GM19463 (cell line): ENCODE results near the gene RABL2B.
A peak's percentile ranks its signal among the peaks of the same experiment; 100 is the strongest.
"Not testable (repeated sequence)": the region's sequence is repeated elsewhere in the genome, so short reads cannot be mapped to it uniquely, and the experiment has no call there.

Experiments
- ATAC-seq: cut with Tn5 transposase; IDR thresholded peaks from one replicate; pipeline ENCODE4 v1.9.1; 2021; ENCODE audit warnings: mild to moderate bottlenecking, moderate library complexity; ENCODE audit not compliant: unreplicated experiment

The RABL2B gene

DNA sequence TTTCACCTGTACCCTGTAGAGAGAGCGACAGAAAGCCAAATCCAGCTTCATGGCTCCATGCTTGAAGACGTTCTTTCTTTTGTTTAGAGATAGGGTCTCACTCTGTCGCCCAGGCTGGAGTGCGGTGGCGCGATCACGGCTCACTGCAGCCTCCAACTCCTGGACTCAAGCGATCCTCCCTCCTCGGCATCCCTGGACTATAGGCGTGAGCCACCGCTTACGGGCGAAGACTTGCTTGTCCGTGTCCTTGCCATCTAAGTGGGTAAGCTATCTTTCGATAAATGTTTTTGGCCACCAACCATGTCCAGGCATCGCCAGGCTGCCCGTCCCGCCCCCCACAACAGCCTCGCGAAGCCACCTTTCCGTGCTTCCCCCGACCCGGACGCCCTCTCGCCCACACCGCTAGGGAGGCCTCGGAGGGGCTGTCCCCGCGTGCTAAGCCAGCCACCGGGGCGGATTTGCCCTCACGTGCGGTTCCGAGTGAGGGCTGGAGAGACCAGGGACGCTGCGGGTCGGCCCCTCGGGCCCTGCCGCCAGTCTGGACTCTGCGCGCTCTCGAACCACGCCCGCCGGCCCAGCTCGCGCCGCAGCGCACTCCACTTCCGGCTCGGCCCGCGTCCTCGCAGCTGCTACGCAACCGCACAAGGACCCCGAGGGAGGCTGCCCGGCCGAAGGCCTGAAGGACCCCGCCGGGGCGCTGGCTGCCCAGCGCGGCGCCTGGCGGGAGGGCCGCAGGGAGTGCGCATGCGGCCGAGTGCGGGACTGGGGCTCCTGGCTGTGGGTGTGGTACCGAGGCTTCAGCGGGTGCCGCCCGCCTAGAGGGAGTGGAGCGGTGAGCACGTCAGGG is at the start of gene RABL2B:
Gene RABL2B (minus strand): TSS at position 604 of the 847 bp plus-strand sequence. CDS start 1,342 bp downstream, outside the sequence.
- peak; percentile 94 for ATAC-seq

DNA sequence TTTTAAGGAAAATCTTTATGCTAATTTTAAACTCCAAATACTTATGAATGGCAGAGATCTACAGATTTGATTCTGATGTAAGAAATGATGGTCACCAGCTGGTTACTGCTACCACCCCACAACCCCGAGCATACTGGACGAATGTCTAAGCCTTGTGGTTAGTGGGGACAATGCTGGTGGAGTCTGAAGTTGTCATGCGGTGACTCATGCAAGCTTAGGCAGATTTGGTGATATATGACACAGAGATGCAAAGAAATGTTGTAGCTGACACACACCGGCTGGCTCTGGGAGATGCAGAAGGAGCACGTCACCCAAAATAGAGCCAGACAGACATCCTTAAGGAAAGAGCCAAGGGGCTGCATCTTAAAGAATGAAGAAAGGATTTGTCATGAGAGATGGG is 3.5 kb upstream of the RABL2B start:
- not testable (repeated sequence) for ATAC-seq

DNA sequence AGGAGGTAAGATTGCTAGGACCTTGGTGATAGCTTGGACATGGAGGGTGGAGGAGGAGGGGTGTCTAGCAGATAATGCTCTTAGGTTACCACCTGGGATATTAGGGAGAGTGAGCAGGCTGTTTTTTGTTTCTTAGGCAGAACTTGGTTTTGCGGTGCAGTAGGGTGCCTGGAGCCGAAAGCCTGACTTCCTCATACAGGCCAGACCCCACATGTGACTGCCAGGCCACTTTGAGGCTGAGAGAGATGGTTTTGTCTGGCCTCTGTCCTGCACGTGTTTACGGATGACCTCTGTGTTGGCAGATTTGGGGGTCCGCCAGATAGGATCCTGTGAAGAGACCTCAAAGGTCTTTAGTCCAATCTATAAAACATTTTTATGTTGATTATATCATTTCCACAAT is 1.9 kb upstream of the RABL2B start:
- ATAC-seq: not testable (repeated sequence)

DNA sequence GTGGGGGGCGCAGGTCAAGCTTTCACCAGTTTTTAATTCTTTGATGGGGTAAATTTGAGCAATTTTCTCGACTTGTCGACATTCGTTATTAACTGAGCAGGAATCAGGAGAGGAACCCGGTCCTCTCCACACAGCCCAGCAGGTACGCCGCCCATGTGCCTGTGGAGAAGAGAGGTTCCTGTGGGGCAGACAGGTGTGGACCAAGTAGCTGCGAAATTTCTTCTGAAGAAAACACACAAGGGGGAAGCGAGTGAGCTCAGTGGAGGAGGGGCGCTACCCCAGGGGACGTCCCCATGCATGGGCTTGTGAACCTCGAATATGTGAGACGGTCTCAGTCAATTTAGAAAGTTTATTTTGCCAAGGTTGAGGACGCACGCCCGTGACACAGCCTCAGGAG is 442 bp upstream of the RABL2B start:
- peak; percentile 22 for ATAC-seq

DNA sequence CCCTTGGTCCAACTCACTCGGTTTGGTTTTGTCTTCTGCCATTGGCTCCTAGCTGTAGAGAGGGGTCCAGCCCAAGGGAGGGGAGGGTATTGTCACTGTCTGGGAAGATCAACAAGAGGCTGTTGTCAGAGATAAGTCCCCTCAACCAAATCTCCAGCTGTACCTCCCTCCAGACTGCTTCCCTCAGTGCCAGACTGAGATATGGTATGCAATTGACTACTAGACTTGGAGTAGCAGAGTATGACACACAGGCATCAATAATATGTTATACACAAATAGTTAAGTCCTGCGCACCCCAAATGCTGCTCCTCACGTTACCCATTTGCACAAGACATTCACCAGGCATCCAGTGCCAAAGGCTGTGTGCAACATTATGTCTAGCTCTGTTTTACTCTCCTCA is 1.2 kb downstream of the RABL2B start:
- not testable (repeated sequence) for ATAC-seq

DNA sequence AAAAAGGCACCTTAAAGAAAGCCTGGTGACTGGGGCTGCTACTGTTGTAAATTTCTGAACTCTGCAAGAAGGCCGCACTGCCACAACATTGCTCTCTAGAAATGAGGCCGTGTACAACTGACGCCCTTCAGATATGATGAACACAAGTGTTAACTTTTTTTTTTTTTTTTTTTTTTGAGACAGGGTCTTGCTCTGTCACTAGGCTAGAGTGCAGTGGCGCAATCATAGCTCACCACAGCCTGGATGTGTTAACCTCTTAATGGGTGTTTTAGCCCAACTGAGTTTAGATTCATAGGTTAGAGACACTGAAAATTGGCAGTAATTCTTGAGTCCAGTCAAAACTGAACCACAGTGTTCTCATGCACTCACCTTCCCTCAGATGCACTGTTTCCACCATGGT is 3.2 kb downstream of the RABL2B start:
- not testable (repeated sequence) for ATAC-seq

DNA sequence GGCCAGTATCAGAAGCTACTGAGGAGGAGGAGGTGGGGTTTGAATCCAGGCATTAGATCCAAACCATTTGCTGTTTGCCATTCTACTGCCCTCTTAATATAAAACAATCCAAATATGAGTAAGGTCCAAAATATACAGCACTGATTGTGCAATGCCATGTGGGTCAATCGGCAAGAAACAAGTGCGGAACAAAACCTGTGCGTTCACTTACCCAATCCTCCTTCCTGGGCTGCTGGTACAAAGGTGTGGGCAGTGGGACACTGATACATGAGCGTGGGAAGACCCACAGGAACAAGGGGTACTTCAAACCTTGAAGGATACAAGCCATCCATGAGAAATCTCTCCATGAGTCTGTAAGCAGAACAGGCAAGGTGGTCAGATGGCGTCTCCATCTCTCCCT is 5.8 kb downstream of the RABL2B start:
- not testable (repeated sequence) for ATAC-seq

DNA sequence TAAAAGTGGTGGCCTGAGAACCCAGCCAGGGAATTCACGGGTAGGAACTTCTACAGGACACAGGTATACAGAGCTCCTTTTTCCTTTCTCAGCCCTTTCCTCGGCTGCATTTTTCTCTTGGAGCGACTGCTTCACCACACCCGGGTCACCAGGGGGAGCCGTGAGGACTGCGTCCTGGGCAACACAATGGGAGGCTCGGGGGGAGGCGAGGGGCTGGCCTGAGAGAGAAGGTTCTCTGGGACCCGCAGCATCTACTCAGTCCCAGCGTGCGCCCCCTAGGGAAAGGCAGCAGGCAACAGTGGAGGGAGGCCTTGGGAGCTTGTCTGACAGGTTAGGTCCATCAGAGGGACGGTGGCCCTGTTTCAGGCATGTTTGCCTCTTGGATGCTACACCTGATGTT is 8.3 kb downstream of the RABL2B start:
- ATAC-seq: not testable (repeated sequence)

DNA sequence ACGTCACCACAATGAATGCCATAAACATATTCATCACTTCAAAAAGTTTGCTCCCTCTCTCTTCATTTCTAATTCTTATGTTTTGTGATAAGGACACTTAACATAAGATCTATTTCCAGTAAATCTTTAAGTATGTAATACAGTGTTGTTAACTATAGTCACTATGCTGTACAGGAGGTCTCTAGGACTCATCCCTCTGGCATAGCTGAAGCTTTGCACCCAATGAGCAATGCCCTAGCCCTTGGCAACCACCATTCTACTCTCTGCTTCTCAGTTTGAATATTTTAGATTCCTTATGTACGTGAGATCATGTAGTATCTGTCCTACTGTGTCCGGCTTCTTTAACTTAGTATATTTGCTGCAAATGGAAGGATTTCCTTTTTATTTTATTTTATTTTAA is 19.1 kb downstream of the RABL2B start:
- not testable (repeated sequence) for ATAC-seq

DNA sequence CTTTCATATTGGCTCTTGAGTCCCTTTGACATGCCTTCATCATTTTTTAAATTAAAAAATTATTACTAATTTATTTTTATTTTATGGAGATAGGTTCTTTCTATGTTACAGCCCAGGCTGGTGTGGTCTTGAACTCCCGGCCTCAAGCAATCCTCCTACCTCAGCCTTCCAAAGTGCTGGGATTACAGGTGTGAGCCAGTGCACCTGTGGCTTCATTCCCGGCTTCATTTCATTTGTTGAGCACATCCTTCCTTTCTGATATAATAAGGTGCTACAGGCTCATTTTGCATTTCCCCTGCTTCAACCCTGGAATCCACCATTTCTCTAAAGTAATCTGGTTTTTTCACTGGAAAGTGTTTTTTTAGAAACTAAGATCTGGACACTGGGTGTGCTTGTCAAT is 21.6 kb downstream of the RABL2B start:
- not testable (repeated sequence) for ATAC-seq

DNA sequence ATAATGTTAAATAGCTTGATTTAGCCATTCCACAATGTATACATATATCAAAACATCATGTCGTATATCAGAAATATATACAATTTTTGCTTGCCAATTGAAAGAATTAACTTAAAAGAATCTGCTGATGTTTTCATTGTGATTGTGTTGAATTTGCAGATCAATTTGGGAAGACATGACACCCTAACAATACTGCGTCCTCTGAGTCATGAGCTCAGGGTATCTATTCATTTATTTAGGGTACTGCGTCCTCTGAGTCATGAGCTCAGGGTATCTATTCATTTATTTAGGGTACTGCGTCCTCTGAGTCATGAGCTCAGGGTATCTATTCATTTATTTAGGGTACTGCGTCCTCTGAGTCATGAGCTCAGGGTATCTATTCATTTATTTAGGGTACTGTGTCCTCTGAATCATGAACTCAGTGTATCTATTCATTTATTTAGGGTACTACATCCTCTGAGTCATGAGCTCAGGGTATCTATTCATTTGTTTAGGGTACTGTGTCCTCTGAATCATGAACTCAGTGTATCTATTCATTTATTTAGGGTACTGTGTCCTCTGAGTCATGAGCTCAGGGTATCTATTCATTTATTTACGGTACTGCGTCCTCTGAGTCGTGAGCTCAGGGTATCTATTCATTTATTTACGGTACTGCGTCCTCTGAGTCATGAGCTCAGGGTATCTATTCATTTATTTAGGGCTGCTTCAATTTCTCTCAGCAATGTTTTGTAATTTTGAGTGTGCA is 23.7 kb downstream of the RABL2B start:
- not testable (repeated sequence) for ATAC-seq

DNA sequence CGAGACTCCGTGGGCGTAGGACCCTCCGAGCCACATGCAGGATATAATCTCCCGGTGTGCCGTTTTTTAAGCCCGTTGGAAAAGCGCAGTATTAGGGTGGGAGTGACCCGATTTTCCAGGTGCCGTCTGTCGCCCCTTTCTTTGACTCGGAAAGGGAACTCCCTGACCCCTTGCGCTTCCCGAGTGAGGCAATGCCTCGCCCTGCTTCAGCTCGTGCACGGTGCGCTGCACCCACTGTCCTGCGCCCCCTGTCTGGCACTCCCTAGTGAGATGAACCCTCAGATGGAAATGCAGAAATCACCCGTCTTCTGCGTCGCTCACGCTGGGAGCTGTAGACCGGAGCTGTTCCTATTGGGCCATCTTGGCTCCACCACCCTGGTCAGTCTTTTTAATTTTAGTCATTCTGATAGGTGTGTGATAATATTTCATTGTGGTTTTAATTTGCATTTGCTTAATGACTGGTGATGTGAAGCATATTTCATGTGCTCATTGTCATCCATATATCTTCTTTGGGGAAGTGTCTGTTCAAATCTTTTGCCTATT is 26.4 kb downstream of the RABL2B start:
- not testable (repeated sequence) for ATAC-seq

DNA sequence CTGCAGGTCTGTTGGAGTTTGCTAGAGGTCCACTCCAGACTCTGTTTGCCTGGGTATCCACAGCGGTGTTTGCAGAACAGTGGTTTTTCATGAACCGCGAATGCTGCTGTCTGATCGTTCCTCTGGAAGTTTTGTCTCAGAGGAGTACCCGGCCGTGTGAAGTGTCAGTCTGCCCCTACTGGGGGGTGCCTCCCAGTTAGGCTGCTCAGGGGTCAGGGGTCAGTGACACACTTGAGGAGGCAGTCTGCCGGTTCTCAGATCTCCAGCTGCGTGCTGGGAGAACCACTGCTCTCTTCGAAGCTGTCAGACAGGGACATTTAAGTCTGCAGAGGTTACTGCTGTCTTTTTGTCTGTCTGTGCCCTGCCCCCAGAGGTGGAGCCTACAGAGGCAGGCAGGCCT is 27.0 kb downstream of the RABL2B start:
- ATAC-seq: not testable (repeated sequence)

DNA sequence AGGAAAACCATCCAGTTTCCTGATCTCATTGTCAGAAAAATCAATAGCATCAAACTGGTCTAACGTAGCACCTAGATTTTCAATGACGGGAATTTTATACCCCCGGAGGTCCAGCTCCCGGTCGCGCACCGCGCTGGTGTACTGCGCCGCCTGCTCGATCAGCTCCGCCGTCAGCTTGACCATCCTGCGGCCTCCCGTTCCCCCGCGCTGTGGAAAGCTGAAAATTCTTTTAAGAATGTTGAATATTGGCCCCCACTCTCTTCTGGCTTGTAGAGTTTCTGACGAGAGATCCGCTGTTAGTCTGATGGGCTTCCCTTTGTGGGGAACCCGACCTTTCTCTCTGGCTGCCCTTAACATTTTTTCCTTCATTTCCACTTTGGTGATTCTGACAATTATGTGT is 28.2 kb downstream of the RABL2B start:
- ATAC-seq: not testable (repeated sequence)

DNA sequence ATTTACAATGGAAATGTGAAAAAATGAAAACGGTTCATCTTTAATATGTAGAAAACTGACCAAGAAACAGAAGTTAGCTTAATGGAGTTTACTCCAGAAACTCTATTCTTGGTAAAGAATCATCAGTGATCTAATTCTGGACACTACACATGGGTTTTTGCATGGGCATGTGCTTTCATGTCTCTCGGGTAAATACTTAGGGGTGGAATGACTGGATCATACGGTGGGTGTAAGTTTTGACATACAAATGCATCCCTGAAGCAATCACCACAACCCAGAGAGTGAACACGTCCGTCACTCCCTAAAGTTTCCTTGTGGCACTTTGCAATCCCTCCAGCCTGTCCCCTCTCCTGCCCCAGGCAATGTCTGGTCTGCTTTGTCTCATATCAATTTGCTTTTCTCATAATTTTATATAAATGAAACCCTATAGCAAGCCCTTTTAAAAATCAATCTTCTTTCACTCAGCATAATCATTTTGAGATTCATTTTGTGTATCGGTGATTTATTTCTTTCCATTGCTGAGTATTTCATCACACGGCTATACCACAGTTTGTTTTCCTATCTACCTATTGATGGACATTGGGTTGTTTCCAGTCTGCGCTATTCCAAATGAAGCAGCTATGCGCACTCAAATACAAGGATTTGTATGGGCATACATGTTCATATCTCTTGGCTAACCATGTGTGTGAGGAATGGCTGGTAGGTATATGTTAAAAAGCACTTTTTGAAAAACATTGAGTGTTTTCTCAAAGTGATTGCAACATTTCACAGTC is 33.9 kb downstream of the RABL2B start:
- ATAC-seq: not testable (repeated sequence)

DNA sequence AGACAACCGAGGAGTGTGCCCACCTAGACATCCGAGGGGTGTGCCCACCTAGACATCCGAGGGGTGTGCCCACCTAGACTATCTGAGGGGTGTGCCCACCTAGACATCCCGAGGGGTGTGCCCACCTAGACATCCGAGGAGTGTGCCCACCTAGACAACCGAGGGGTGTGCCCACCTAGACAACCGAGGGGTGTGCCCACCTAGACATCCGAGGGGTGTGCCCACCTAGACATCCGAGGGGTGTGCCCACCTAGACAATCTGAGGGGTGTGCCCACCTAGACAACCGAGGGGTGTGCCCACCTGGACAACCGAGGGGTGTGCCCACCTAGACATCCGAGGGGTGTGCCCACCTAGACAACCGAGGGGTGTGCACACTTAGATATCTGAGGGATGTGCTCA is 34.8 kb downstream of the RABL2B start:
- ATAC-seq: not testable (repeated sequence)

DNA sequence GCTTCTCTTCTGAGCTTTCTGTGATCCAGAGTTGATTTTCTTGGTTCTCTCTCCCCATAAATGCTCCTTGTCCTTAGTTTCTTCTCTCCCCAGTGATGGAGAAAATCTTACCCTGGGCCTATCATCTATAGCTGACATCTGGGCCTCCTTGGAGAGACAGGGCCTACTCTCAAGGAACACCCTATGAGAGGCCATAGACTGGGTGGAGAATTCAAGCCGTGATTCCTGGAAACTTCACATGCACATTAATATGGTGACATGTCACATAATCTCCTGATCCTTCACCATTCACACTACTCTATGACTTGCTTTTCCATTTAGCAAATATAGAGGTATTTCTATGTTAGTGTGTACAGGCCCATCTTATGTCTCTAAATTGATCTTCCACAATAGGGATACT is 35.9 kb downstream of the RABL2B start:
- ATAC-seq: not testable (repeated sequence)

DNA sequence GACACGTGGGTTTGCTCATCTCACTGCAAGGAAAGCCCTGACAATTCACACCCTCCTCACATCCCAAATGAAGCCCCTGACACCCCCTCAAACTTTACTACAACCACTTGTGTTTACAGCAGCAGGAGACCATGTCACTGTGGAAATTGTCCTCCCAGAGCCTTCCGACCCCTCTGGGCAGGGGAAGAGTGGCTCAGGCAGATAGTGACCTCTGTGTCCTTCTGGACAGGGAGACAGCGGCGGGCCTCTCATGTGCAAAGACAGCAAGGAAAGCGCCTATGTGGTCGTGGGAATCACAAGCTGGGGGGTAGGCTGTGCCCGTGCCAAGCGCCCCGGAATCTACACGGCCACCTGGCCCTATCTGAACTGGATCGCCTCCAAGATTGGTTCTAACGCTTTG is 39.0 kb downstream of the RABL2B start:
- ATAC-seq: not testable (repeated sequence)

DNA sequence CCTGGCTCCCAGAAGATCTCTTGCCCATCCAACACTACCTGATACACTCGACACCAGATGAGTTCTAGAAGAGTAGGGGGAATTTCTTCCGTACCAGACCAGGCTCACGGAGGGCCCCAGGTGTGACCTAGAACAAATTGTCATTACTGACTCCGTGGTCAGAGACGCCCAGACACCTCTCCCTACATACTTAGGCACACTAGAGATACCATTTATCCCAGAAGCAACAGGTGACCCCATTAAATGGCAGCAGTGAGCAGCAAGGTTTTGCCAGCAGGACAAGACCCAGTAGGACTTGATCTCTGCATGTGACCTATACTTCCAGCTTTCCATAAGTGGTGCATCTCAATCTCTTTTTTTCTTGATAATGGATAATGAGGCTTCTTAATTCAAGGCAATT is 42.7 kb downstream of the RABL2B start:
- ATAC-seq: not testable (repeated sequence)

DNA sequence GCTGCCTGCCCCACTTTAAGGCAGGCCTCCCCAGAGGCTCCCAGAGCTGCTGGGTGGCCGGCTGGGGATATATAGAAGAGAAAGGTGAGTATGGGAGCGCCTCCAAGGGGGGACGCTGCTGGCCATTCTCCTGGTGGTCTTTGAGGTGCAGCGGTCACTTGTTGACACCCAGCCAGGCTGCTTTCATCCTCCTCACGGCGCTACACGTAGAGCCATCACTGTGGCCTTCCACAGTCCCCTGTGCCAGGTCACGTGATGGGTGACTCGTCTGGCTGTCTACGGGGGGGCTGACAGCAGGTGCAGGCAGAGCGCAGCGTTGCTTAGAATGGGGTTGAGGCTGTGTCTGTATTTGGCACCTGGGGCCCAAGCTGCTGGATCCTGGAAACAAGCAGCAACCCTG is 43.5 kb downstream of the RABL2B start:
- ATAC-seq: no peak

DNA sequence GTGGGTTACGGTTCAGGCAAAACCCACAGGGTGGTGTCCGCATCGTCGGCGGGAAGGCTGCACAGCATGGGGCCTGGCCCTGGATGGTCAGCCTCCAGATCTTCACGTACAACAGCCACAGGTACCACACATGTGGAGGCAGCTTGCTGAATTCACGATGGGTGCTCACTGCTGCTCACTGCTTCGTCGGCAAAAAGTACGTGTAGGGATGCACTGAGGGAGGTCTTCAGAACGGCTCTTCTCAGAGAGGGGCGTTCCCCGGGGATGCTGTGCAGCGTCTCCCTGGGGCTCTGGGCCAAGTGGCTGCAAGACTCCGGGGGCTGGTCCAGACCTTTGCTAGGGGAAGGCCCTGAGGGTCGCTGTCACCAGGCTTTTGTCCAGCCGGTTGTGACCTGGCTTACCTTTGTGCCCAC is 44.2 kb downstream of the RABL2B start:
- no peak for ATAC-seq
